Activated CD8-positive, alpha-beta memory T cell treated with anti-CD3 and anti-CD28 coated beads, Interleukin-2, amount 50 U/mL, for 1 hour (primary cell): ENCODE results near the gene TEKT3.

Experiments used
- DNase-seq: peaks from one replicate; pipeline ENCODE4 v3.0.0-alpha.2; 2020; ENCODE audit errors: extremely low read depth

Gene TEKT3

DNA sequence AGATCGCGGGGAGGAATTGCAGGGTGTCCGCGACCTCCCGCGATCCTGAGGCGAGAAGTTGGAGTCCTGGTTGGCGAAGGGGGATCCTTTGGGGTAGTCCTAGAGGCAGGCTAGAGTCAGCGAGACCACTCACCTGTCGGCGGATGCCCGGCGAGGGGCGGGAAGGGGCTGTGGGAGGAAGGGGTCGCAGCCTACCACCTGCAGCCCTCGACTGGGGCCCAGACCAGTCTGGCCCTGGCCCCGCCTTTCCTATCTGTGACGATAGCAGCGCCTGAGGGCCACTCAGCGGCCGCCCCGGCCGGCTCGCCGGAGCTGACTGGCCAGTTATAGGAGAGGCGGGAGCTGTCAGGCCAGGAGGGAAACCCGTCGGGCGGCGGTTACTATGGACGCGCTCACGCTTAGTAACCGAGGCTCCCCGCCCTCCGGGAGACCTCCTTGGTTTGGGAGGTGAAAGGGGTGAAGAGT lies at the start of gene TEKT3:
Gene TEKT3 (minus strand): TSS at position 213 of the 465 bp plus-strand sequence. CDS start 10,012 bp downstream, outside the sequence.
- no peak for DNase-seq

DNA sequence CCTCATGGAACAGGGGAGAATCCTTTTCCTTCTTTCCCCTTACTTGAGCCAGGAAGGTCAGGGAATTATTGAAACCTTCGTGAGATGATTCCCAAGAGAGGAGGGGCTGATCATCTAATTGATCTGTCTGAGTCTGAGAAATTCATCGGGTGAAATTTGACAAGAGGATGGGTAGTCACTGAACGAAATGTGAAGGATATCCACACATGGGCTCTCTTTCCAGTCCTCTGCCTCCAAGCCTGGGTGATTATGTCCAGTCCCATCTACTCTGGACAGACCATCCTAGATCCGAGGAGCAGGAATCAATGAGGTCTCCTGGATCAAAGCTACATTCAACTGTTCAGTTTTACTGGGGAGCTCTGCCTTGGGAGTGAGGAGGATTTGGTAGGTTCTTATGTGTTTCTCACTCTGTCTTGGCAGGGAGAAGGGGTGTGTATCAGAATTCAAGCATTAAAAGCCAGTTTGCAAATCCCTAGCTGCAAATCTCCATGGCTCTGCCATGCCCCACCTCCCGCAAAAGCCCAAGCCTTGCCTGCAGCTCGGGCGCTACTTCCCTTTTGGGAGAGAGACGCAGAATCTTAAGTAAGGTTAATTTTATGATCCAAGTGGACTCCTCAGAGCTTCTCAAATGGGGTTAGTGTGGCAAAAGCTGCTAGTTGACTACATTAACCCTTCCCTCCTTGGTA lies 47.1 kb upstream of the TEKT3 start:
- DNase-seq, result no peak

DNA sequence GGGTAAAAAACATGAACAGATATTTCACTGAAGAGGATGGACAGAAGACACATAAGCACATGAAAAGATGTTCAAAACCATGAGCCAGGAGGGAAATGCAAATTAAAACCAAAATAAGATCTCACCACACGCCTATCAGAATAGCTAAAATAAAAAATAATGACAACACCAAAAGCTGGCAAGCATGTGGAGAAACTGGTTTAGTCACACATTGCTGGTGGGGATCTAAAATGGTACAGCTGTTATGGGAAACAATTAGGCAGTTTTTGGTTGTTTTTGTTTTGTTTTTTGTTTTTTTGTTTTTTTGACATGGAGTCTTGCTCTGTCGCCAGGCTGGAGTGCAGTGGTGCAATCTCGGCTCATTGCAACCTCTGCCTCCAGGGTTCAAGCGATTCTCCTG lies 44.7 kb upstream of the TEKT3 start:
- DNase-seq, result no peak

DNA sequence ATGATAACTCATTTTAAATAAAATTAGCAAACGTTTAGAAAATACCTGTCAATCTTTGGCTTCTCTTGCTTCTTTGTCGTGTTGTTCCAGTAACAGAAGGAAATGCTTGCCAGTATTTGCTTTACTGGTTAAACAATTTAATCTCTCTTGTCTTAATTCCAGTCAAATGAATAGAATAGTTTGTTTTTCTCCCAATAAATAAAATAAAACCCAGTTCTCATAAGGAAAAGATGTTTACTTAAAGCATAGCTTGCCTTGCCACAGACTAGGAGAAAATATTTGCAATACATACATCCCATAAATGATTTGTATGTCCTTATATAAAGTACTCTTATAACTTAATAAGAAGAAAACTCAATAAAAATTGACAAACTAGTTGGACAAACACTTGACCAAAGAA lies 43.9 kb upstream of the TEKT3 start:
- DNase-seq, result no peak

DNA sequence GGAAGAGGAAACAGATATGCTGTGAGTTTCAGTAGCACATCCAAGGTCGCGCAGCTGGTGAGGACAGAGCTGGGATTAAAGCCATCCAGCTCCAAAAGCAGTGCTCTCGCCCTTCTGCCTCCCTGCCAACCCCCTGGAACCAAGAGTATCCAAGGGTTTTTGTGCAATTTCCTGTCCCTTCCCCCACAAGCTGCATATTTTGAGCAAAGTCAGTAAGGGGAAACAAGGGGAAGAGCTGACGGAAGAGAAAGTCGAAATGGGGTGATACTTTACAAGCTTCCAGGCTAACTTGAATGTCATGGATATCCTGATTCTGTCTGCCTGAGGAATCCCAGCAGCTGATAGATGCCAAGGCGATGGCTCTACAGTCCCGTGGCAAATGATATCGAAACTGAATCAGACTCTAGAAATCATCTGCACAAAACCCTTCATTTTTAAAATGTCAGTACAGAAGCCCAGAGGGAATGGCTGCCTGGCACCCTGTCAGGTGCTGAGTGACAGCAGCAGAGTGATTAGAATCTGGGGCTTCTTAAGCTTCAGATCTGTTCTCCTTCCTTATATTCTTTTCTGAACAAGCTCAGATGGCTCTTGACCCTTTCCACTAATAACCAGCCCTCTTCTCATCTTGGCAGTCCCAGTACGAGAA lies 42.9 kb upstream of the TEKT3 start:
- no peak for DNase-seq

DNA sequence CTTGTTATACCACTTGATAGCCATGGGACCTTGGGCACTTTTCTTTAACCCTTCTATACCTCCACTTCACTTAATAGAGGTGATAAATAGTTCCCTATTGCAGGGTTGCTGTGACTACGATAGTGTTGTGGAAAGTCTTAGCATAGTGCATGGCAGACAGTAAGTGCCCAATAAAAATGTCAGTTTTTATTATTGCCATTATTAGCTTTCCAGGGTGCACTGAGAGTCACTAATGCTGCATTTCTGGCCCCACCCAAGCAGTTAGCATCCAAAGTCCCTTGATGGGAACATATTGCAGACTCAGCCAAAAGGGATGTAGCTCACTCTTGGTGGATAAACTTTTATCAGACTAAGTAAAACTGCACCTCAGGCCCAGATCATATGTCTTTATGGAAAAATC lies 41.5 kb upstream of the TEKT3 start:
- no peak for DNase-seq

DNA sequence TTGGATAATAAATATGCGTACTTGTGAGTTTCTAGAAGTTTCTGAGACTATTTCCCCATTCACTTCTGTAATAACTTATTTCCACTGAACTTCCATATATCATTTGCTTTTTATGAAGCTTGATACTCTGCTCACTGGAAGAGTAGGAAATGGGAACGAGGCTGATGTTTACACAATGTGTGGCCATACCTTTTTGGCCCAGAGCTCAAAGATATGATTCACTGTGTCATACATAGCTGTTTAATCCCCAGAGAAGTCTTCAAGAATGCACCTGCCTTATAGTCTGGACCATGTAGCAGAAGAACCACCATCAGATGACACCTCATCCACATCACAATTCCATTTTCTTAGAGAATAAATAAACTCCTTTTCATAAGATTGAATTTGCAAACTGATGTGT lies 40.3 kb upstream of the TEKT3 start:
- no peak for DNase-seq

DNA sequence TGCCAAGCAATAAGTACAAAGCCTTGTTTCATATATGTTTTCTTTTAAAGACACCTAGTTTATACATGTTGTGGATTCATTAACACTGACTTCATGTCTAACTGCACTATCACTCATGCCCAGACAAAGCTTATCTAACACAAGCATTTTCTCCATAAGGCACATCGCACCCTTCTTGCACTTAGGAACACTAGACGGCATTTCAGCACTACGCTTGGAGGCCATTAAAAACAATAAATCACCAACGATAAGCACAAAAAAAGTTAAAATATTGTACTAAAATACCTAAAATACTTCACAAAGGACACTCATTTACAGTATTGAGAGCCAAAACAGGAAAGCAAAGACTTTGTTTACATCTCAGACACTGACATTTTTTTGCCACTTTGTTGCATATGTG lies 39.0 kb upstream of the TEKT3 start:
- no peak for DNase-seq

DNA sequence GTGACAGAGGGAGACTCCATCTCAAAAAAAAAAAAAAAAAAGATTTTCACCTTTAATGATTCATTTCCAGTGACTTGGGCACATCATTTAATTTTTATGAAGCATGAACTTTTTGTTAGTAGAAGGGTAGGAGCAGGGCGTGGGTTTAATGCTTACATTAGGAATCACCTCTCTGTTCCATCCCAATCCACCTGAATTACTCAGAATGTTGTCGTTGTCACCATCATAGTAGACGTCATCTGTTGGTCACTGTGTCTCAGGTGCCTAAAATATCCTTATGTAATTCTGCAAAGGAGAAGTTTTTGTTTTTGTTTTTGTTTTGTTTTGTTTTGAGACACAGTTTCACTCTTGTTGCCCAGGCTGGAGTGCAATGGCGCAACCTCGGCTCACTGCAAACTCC lies 38.3 kb upstream of the TEKT3 start:
- DNase-seq, result no peak

DNA sequence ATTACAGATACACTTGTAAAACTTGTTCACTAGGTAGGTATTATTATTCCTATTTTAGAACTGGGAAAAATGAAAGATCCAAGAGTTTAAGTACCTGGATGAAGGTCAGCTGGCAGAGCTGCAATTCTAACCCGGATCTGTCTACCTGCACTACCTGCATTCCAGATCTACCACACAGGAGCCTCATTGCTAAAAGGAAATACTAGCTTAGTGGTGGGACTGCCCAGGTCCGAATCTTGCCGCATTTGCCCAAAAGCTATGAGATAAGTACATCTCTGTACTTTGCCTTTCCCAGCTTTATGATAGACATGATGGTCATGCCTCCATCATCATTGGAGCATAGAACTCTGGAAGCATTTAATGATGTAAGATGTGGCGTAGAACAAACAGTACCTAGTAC lies 36.8 kb upstream of the TEKT3 start:
- no peak for DNase-seq

DNA sequence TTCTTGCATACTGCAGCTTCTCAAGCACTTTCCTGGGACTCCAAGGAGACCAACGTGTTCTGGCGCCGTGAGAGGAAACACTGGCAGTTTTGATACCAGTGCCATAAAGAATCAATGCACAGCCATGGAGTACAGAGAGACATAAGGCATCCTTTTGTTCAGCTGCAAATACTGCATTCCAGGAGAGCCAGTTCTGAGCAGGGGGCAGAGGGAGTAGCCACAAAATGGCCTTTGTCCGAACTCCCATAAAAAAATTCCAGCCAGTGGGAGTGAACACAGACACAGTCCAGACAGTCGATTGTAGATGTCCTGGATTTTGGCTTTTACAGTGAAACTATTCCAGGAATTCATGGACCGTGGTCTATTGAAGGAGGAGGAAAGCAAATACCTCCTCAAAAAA lies 36.2 kb upstream of the TEKT3 start:
- DNase-seq, result no peak

DNA sequence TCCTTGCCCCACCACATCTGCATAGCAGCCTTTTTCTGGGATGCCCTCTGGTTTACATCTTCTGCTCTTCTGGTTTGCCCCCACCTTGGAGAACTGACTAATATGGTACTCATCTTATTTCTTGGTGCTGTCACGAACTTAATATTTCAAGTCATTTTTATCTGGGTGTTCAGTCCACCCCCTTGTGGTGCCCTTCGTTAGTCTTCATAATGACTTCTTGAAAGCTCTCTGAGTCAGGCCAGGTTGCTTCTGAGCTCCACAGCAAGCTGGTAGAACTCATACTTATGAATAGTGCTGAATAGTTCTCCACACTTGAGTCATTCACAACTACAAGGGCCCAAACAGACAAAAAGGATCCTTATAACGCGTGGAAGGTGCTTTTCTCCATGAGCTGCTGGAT lies 35.8 kb upstream of the TEKT3 start:
- DNase-seq, result no peak

DNA sequence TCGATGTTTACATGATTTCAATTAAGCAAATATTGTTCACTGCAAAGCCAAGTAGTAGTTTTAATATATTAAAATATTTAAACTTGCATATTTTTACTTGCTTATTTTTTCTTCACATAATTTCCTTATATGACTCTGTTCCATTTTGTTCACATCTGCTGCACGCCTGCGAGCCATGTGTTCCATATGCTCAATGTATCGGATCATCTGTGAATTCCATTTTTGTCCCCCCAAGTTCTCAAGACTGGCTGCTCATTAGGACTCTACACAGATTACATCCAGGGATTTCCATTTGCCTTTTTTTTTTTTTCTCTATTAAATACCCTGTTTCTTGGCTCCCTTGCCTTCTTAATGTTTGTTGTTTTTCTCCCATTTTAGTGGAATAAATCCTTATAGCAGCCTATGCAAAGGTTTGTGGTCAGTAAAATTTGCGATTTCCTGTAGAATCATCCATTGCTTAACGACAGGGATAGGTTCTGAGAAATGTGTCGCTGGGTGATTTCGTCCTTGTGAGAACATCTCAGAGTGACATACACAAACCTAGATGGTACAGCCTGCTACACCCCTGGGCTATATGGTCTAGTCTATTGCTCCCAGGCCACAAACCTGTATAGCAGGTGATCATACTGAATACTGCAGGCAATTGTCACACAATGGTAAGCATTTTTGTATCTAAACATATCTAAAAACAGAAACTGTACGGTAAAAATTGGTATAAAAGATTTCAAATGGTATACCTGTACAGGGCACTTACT lies 30.2 kb upstream of the TEKT3 start:
- no peak for DNase-seq

DNA sequence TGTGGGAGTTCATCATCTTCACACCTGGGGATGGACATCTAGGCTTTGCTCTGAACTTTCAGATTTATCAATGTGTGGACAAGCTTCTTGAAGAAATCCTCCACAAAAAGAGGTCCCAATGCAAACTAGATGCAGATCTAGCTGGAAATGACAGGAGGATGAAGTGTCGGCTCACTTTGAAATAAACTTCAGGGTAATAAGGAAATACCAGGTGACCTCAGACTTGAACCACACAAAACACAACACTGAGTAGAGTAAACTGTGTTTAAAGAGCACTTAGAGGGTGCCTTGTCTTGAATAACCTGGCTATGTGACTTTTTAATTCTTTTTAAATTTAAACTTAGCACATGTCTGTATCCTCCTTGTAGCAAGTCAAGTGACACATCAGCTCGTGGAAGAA lies 27.2 kb upstream of the TEKT3 start:
- no peak for DNase-seq

DNA sequence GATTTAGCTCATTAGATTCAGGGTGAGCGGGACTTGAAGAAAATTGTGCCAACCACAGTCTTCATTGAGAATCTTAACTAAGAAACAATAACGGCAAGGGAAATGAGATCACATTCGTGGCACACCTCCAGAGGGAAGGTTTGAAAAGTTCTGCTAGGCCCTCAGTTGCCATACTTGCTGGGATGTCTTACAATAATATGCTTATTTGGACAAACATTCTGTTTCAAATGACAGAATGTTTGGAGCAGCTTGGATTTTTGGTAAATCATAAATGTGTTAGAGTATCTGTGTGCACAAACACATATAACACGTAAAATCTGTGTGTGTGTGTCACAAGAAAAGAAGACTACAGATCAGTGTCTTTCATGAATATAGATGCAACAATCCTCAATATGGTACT lies 24.6 kb upstream of the TEKT3 start:
- no peak for DNase-seq

DNA sequence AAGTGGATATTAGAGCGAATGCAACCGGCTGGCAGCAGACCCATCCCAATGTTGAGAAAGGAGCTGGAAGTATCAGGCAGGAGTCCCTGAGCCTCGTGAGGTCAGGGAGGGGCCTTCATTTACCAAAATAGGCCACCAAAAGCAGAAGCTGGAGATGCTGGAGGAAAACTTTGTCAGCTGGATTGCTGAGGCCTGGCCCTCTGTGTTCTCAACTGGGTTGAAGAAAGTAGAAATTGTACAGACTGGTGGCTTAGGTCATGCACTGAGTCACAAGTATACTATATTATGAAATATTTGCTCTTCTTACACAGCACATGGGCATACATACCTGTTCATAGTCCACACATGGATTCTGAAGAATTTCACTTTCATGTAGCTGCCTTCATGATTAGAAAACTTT lies 23.2 kb upstream of the TEKT3 start:
- no peak for DNase-seq

DNA sequence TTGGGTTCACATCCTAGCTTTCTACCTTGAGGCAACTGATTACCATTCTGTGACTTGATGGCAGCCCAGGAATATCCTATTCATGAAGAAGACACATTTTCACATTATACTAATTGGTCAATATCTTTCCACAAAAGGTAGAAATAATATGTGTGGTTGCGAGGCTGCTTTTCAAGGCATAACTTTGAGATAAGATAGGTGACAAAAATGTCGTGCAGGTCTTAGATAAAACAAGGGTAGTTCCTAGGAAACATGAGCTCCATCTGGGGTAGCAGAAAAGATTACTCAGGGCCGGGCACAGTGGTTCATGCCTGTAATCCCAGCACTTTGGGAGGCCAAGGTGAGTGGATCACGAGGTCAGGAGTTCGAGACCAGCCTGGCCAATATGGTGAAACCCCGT lies 22.3 kb upstream of the TEKT3 start:
- no peak for DNase-seq

DNA sequence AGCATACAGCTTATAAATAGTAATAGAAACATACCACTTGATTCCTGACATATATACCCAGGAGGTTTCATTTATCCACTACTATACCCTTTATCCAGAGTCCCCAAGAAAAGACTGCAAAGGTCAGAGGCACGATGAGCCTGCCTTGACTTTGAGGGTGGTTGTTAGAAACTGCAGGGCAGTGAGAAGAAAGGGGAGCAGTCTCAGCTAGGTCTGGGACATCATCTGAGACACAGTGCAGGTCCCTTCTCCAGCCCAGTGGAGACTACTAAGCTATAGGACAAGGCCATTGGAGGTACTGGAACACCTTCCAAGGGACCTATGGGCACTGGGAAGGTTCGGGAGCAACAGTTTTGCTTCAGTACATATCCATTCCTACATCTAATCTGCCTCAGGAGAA lies 20.2 kb upstream of the TEKT3 start:
- no peak for DNase-seq

DNA sequence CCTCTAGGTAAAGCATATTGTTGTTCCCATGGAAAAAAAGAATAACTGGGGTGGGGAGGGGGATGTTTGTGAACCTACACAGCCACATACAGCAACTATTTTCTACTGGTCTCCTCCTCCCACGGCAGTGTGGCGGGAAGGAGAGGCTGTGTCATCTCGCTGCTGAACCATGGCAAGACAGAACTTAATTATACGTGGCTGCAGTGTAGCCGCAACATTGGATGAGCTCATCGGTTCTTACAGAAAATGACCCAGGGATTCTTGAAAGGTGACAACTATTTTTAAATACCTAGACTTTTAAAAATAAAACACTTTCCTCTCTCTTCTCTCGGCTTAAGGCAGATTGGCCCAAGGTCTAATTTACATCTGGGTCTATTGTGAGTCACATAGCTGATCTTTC lies 19.8 kb upstream of the TEKT3 start:
- DNase-seq, result no peak

DNA sequence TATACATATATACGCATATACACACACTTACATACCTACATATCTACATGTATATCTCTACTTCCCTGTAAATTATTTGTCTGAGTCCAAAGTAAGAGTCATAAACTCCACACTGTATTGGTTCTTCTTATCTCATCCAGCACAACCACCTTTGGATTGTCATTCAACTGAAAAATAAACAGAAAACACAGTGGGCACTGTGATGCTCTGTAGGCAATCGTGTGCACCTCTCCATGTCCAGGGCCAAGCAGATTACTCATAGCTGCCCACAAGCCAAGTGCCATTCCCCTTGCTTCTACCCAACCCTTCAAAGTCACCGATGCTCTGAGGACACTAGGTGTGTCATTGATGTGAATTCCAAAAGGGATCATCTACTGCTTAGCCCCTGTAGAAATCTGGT lies 12.9 kb upstream of the TEKT3 start:
- no peak for DNase-seq

DNA sequence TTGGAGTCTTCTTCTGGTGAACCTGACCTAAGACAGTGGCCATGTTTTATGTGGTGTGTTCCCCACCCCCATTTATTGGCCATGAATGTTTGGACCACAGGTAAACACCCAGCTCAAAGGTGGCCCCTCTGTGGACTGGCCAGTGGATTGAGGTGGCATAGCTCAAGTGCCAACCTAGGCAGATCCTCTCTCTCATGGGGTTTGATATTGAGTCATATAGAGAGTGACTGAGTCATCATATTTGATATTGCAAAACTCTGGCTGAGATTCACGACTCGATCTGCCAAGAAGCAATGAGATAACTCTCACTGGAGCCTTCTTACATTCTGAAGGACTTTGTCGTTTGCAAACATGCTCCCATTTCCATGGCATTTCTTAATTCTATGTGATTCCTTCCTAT lies 10.5 kb upstream of the TEKT3 start:
- no peak for DNase-seq

DNA sequence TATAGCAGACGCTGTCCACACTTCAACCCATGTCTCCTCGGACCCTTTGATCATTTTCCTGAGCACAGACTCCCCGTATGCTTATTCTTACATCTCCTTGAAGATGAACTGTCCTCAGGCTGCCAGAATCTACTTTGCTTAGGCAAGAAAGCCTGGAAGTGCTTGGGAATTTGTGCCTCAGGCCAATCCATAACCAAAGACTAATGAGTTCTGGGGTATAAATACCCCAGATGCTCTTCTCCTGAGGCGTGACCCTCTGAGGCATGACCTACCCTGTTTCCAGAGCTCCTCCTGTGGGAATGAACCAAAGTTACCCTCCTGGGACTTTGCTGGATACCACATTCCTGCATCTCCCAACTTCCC lies 10.1 kb upstream of the TEKT3 start:
- no peak for DNase-seq

DNA sequence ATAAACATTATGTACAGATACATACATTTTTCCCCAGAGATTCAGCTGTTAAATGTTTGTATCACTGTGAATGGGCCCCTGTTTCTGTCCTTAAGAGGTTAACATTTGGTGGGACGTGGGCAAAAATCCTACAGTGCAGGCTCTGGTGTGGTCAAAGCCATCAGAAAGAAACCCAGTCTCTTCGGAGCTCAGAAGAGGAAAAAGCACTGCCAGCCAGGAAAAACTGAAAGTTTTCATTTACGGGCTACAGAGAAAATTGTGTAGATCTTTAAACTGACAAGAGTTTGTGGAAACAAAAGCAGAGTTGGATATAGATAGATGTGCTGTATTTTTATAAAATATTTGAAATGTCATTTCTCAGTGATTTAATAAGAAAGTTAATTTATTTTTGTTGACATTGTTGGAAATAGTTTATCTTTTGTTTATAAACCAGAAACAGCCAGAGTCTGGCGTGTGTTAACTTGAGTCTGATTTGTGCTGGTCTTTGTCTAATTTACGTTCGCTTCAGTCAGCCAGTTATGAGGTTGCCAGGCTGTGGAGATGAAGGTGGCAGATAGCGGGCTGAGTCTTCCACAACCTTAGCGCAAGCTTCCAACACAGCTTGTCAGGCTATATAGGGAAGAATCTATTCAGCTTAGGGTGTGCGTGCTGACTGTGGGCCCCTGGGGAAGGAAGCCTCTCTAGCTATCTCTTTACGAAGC lies 9.5 kb upstream of the TEKT3 start:
- no peak for DNase-seq
